ENCODE results near the gene SELENOV. TPM values are rescaled to one million over a fixed set of nuclear protein-coding genes. Genes with fewer than 3 reads are reported as not detected.

The SELENOV gene
- total and polyA plus RNA-seq, 4 donors, result not detected

- Histone ChIP-seq H3K36me3 (ENCODE audit: control insufficient read depth in 1 of 2, insufficient read depth in 2 of 2, low read length in 1 of 2) (peaks cover 0 to 3% of the 10 kb centered on the region in 2 donors), H3K4me3 (ENCODE audit: low read length in 2 of 2) (no peak overlapping the region), H3K27me3 (ENCODE audit: control insufficient read depth in 1 of 2, insufficient read depth in 2 of 2, low read length in 1 of 2) (no peaks in the 10 kb centered on the region), H3K4me1 (ENCODE audit: control insufficient read depth in 1 of 2, insufficient read depth in 2 of 2, low read length in 2 of 2) (no peaks in the 10 kb centered on the region), H3K27ac (ENCODE audit: low read depth in 1 of 2, low read length in 2 of 2) (no peak overlapping the region), H3K9me3 (ENCODE audit: control insufficient read depth, low read length) (no peaks in the 10 kb centered on the region)
- ATAC-seq (ENCODE audit: low FRiP score) (no peak), DNase-seq (no peak)
- WGBS, 2 donors, result 72 to 80% methylated on average over 11 of the region's 11 CpGs
- intact Hi-C loops (cut with DNase I), result loop anchor here in 1 of 2 donors (2.0 kb wide), 1 partner anchor 51 kb away; the partner anchor contains the start of gene EID2B
Measured at GRCh38 chr19:39481676-39482075, 33.3 kb upstream of the SELENOV start.

- 54 to 59% methylated on average over 6 of the region's 6 CpGs for WGBS, 2 donors
Measured at GRCh38 chr19:39483141-39483540, 31.8 kb upstream of the SELENOV start.

GRCh38 chr19:39489756-39490155, 25.2 kb upstream of the SELENOV start:
- 76 to 77% methylated on average over 10 of the region's 10 CpGs for WGBS, 2 donors
- Histone ChIP-seq H3K4me3 (ENCODE audit: low read length in 2 of 2) (no peak overlapping the region), H3K27me3 (ENCODE audit: control insufficient read depth in 1 of 2, insufficient read depth in 2 of 2, low read length in 1 of 2) (no peaks in the 10 kb centered on the region), H3K36me3 (ENCODE audit: control insufficient read depth in 1 of 2, insufficient read depth in 2 of 2, low read length in 1 of 2) (peaks cover 3 to 5% of the 10 kb centered on the region in 2 donors), H3K4me1 (ENCODE audit: control insufficient read depth in 1 of 2, insufficient read depth in 2 of 2, low read length in 2 of 2) (no peaks in the 10 kb centered on the region), H3K9me3 (ENCODE audit: control insufficient read depth, low read length) (no peaks in the 10 kb centered on the region), H3K27ac (ENCODE audit: low read depth in 1 of 2, low read length in 2 of 2) (no peak overlapping the region)
- intact Hi-C loops (cut with DNase I), result no loop called here
- no peak for ATAC-seq (ENCODE audit: low FRiP score)
- DNase-seq, result no peak

More at GRCh38 chr19:39483141-39483540, 31.8 kb upstream of the SELENOV start:
- H3K36me3 ChIP-seq (ENCODE audit: control insufficient read depth in 1 of 2, insufficient read depth in 2 of 2, low read length in 1 of 2), result peaks cover 2 to 3% of the 10 kb centered on the region in 2 donors
- intact Hi-C loops (cut with DNase I), result no loop called here
- H3K27me3 ChIP-seq (ENCODE audit: control insufficient read depth in 1 of 2, insufficient read depth in 2 of 2, low read length in 1 of 2), result no peaks in the 10 kb centered on the region
- H3K4me1 ChIP-seq (ENCODE audit: control insufficient read depth in 1 of 2, insufficient read depth in 2 of 2, low read length in 2 of 2), result no peaks in the 10 kb centered on the region
- no peak for ATAC-seq (ENCODE audit: low FRiP score)
- no peak overlapping the region for H3K4me3 ChIP-seq (ENCODE audit: low read length in 2 of 2)
- H3K27ac ChIP-seq (ENCODE audit: low read depth in 1 of 2, low read length in 2 of 2), result no peak overlapping the region
- H3K9me3 ChIP-seq (ENCODE audit: control insufficient read depth, low read length), result no peaks in the 10 kb centered on the region
- no peak for DNase-seq

GRCh38 chr19:39492225-39492624, 22.7 kb upstream of the SELENOV start:
- H3K27ac ChIP-seq (ENCODE audit: low read depth in 1 of 2, low read length in 2 of 2), result no peak overlapping the region
- no peaks in the 10 kb centered on the region for H3K4me1 ChIP-seq (ENCODE audit: control insufficient read depth in 1 of 2, insufficient read depth in 2 of 2, low read length in 2 of 2)
- H3K36me3 ChIP-seq (ENCODE audit: control insufficient read depth in 1 of 2, insufficient read depth in 2 of 2, low read length in 1 of 2), result peaks cover 0 to 5% of the 10 kb centered on the region in 2 donors
- intact Hi-C loops (cut with DNase I), result no loop called here
- H3K4me3 ChIP-seq (ENCODE audit: low read length in 2 of 2), result no peak overlapping the region
- 91 to 93% methylated on average over 6 of the region's 6 CpGs for WGBS, 2 donors
- no peaks in the 10 kb centered on the region for H3K27me3 ChIP-seq (ENCODE audit: control insufficient read depth in 1 of 2, insufficient read depth in 2 of 2, low read length in 1 of 2)
- DNase-seq (no peak), ATAC-seq (ENCODE audit: low FRiP score) (no peak)
- no peaks in the 10 kb centered on the region for H3K9me3 ChIP-seq (ENCODE audit: control insufficient read depth, low read length)

- 78 to 82% methylated on average over 2 to 3 of the region's 3 CpGs for WGBS, 2 donors
- no peaks in the 10 kb centered on the region for H3K9me3 ChIP-seq (ENCODE audit: control insufficient read depth, low read length)
- H3K36me3 ChIP-seq (ENCODE audit: control insufficient read depth in 1 of 2, insufficient read depth in 2 of 2, low read length in 1 of 2), result peaks cover 0 to 5% of the 10 kb centered on the region in 2 donors
- H3K27me3 ChIP-seq (ENCODE audit: control insufficient read depth in 1 of 2, insufficient read depth in 2 of 2, low read length in 1 of 2), result no peaks in the 10 kb centered on the region
- intact Hi-C loops (cut with DNase I), result no loop called here
- no peaks in the 10 kb centered on the region for H3K4me1 ChIP-seq (ENCODE audit: control insufficient read depth in 1 of 2, insufficient read depth in 2 of 2, low read length in 2 of 2)
- no peak overlapping the region for H3K4me3 ChIP-seq (ENCODE audit: low read length in 2 of 2)
- ATAC-seq (ENCODE audit: low FRiP score), result no peak
- DNase-seq, result no peak
- H3K27ac ChIP-seq (ENCODE audit: low read depth in 1 of 2, low read length in 2 of 2), result no peak overlapping the region
Measured at GRCh38 chr19:39492788-39493187, 22.2 kb upstream of the SELENOV start.

- ATAC-seq (ENCODE audit: low FRiP score) (no peak), DNase-seq (no peak)
- intact Hi-C loops (cut with DNase I), result no loop called here
- Histone ChIP-seq H3K4me1 (ENCODE audit: control insufficient read depth in 1 of 2, insufficient read depth in 2 of 2, low read length in 2 of 2) (no peaks in the 10 kb centered on the region), H3K27me3 (ENCODE audit: control insufficient read depth in 1 of 2, insufficient read depth in 2 of 2, low read length in 1 of 2) (no peaks in the 10 kb centered on the region), H3K36me3 (ENCODE audit: control insufficient read depth in 1 of 2, insufficient read depth in 2 of 2, low read length in 1 of 2) (no peaks in the 10 kb centered on the region), H3K9me3 (ENCODE audit: control insufficient read depth, low read length) (no peaks in the 10 kb centered on the region), H3K4me3 (ENCODE audit: low read length in 2 of 2) (no peak overlapping the region), H3K27ac (ENCODE audit: low read depth in 1 of 2, low read length in 2 of 2) (no peak overlapping the region)
- 73 to 76% methylated on average over 5 of the region's 5 CpGs for whole genome bisulfite sequencing, 2 donors
Measured at GRCh38 chr19:39494661-39495060, 20.3 kb upstream of the SELENOV start.

GRCh38 chr19:39496063-39496462, 18.9 kb upstream of the SELENOV start:
- intact Hi-C loops (cut with DNase I), result no loop called here
- no peaks in the 10 kb centered on the region for H3K9me3 ChIP-seq (ENCODE audit: control insufficient read depth, low read length)
- DNase-seq (no peak), ATAC-seq (ENCODE audit: low FRiP score) (no peak)
- no peaks in the 10 kb centered on the region for H3K27me3 ChIP-seq (ENCODE audit: control insufficient read depth in 1 of 2, insufficient read depth in 2 of 2, low read length in 1 of 2)
- H3K4me1 ChIP-seq (ENCODE audit: control insufficient read depth in 1 of 2, insufficient read depth in 2 of 2, low read length in 2 of 2), result no peaks in the 10 kb centered on the region
- no peaks in the 10 kb centered on the region for H3K36me3 ChIP-seq (ENCODE audit: control insufficient read depth in 1 of 2, insufficient read depth in 2 of 2, low read length in 1 of 2)
- H3K4me3 ChIP-seq (ENCODE audit: low read length in 2 of 2), result no peak overlapping the region
- WGBS, 2 donors, result 79 to 81% methylated on average over 5 of the region's 5 CpGs
- H3K27ac ChIP-seq (ENCODE audit: low read depth in 1 of 2, low read length in 2 of 2), result no peak overlapping the region

- H3K9me3 ChIP-seq (ENCODE audit: control insufficient read depth, low read length), result no peaks in the 10 kb centered on the region
- no peak for ATAC-seq (ENCODE audit: low FRiP score)
- no peak overlapping the region for H3K27ac ChIP-seq (ENCODE audit: low read depth in 1 of 2, low read length in 2 of 2)
- DNase-seq, result no peak
- WGBS, 2 donors, result 1% methylated on average over 7 of the region's 7 CpGs
- intact Hi-C loops (cut with DNase I), result no loop called here
- H3K27me3 ChIP-seq (ENCODE audit: control insufficient read depth in 1 of 2, insufficient read depth in 2 of 2, low read length in 1 of 2), result no peaks in the 10 kb centered on the region
- H3K4me1 ChIP-seq (ENCODE audit: control insufficient read depth in 1 of 2, insufficient read depth in 2 of 2, low read length in 2 of 2), result no peaks in the 10 kb centered on the region
- no peaks in the 10 kb centered on the region for H3K36me3 ChIP-seq (ENCODE audit: control insufficient read depth in 1 of 2, insufficient read depth in 2 of 2, low read length in 1 of 2)
- H3K4me3 ChIP-seq (ENCODE audit: low read length in 2 of 2), result no peak overlapping the region
Measured at GRCh38 chr19:39497701-39497995, 17.3 kb upstream of the SELENOV start.

GRCh38 chr19:39497996-39498797, 16.7 kb upstream of the SELENOV start:
- Histone ChIP-seq H3K27me3 (ENCODE audit: control insufficient read depth in 1 of 2, insufficient read depth in 2 of 2, low read length in 1 of 2) (no peaks in the 10 kb centered on the region), H3K9me3 (ENCODE audit: control insufficient read depth, low read length) (no peaks in the 10 kb centered on the region), H3K27ac (ENCODE audit: low read depth in 1 of 2, low read length in 2 of 2) (no peak overlapping the region), H3K4me1 (ENCODE audit: control insufficient read depth in 1 of 2, insufficient read depth in 2 of 2, low read length in 2 of 2) (no peaks in the 10 kb centered on the region), H3K4me3 (ENCODE audit: low read length in 2 of 2) (no peak overlapping the region), H3K36me3 (ENCODE audit: control insufficient read depth in 1 of 2, insufficient read depth in 2 of 2, low read length in 1 of 2) (no peaks in the 10 kb centered on the region)
- DNase-seq, result peak in 1 of 2 donors; percentile 55
- intact Hi-C loops (cut with DNase I), result no loop called here
- 1% methylated on average over 40 of the region's 40 CpGs for WGBS, 2 donors
- no peak for ATAC-seq (ENCODE audit: low FRiP score)
